ENCODE measurements around the gene XAGE3. TPM values are rescaled to one million over a fixed set of nuclear protein-coding genes. Genes with fewer than 3 reads are reported as not detected.

The XAGE3 gene
- not detected in 2 replicates for total RNA-seq

GRCh38 chrX:52867610-52868348 is at the start of gene XAGE3:
Gene XAGE3 (minus strand): TSS chrX:52868083. CDS start chrX:52867133, 950 bp downstream.

GRCh38 chrX:52896855-52897709 is 29.2 kb upstream of the XAGE3 start, which contains the start of gene FAM156B:
Gene FAM156B (plus strand): TSS chrX:52897330. CDS start chrX:52907226, 9,896 bp downstream.

Other genes with a start within 250 kb of the XAGE3 start
- gene SSX7, start 213.2 kb downstream of the XAGE3 start, total RNA-seq, result not detected in 2 replicates
- not detected in 2 replicates for gene SSX2, start 160.9 kb downstream of the XAGE3 start, total RNA-seq
- not detected in 2 replicates for gene SSX2B, start 116.8 kb downstream of the XAGE3 start, total RNA-seq
- not detected in 2 replicates for gene SPANXN5, start 70.7 kb downstream of the XAGE3 start, total RNA-seq
- gene XAGE5, start 56.8 kb downstream of the XAGE3 start, total RNA-seq, result not detected in 2 replicates
- gene FAM156B, start 29.2 kb upstream of the XAGE3 start, total RNA-seq, result 14.4 and 22.3 TPM in 2 replicates
- gene FAM156A, start 90.4 kb upstream of the XAGE3 start, total RNA-seq, result 4.0 and 19.5 TPM in 2 replicates
- gene GPR173, start 180.7 kb upstream of the XAGE3 start, total RNA-seq, result 3.7 and 9.8 TPM in 2 replicates
- 16.0 and 18.8 TPM in 2 replicates for gene TSPYL2, start 214.3 kb upstream of the XAGE3 start, total RNA-seq
- gene KANTR, start 226.1 kb upstream of the XAGE3 start, total RNA-seq, result 1.8 and 10.6 TPM in 2 replicates

Measured in epithelial cell of alveolus of lung (primary cell).